Endothelial cell of umbilical vein (primary cell): ENCODE measurements around the gene OR1I1.

Source experiments
- CTCF ChIP-seq, 2 donors: IDR thresholded peaks; 1 replicate in 1 of 2; 2 replicates in 1 of 2; pipeline ENCODE4 v1.5.1; 2011; ENCODE audit warnings: low read length in 2 of 2, mild to moderate bottlenecking in 2 of 2, moderate library complexity in 2 of 2, control low read depth in 1 of 2, inconsistent platforms in 1 of 2, low read depth in 1 of 2; ENCODE audit not compliant: insufficient read depth in 1 of 2; ENCODE audit errors: extremely low read depth in 1 of 2
- EZH2 ChIP-seq: IDR thresholded peaks from 2 replicates; pipeline ENCODE4 v1.6.1; 2012; ENCODE audit warnings: borderline replicate concordance, low read depth, mild to moderate bottlenecking, moderate library complexity, low read length, inconsistent platforms; ENCODE audit not compliant: severe bottlenecking
- FOS ChIP-seq: IDR thresholded peaks from 2 replicates; pipeline ENCODE4 v1.6.1; 2011; ENCODE audit warnings: mild to moderate bottlenecking, low read length, moderate library complexity, borderline replicate concordance; ENCODE audit not compliant: insufficient read depth
- GATA2 ChIP-seq: IDR thresholded peaks from 2 replicates; pipeline ENCODE4 v1.7.0; 2011; ENCODE audit warnings: low read depth, mild to moderate bottlenecking, moderate library complexity, mixed read lengths, low read length; ENCODE audit not compliant: insufficient read length, insufficient read depth
- JUN ChIP-seq: IDR thresholded peaks from 2 replicates; pipeline ENCODE4 v1.6.1; 2011; ENCODE audit warnings: borderline replicate concordance, low read depth; ENCODE audit not compliant: insufficient read length, insufficient read depth
- MYC ChIP-seq: IDR thresholded peaks from one replicate; pipeline ENCODE4 v1.6.1; 2011; ENCODE audit warnings: mild to moderate bottlenecking, low read depth, low read length
- POLR2A ChIP-seq: IDR thresholded peaks from 2 replicates; pipeline ENCODE4 v1.6.1; 2012; ENCODE audit warnings: low read depth, mild to moderate bottlenecking, control low read depth, low read length
- POLR2AphosphoS5 ChIP-seq: IDR thresholded peaks from 2 replicates; pipeline ENCODE4 v1.6.1; 2012; ENCODE audit warnings: low read depth, mild to moderate bottlenecking, control low read depth, low read length, moderate library complexity; ENCODE audit not compliant: insufficient read depth
- TF ChIP-seq, protein P1 (sequence below): IDR thresholded peaks from 2 replicates; pipeline ENCODE4 v1.6.1; 2011; ENCODE audit not compliant: insufficient read depth, insufficient read length

GRCh38 chr19:15035795-15036311 is 46.2 kb upstream of the OR1I1 start:
- TF ChIP-seq CTCF (IDR thresholded peaks at IDR 0.05; ENCODE audit: extremely low read depth in 1 of 2, insufficient read depth in 1 of 2, low read depth in 1 of 2, low read length in 2 of 2) (no peak), POLR2AphosphoS5 (no peak), MYC (no peak), EZH2 (no peak), POLR2A (no peak), JUN (no peak), GATA2 (no peak), FOS (no peak)
- TF ChIP-seq, protein P1, sequence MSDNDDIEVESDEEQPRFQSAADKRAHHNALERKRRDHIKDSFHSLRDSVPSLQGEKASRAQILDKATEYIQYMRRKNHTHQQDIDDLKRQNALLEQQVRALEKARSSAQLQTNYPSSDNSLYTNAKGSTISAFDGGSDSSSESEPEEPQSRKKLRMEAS = no peak
